KBM-7 (cell line): ENCODE results near the gene SLC22A12.

Experiments
- DNase-seq: peaks from one replicate; pipeline ENCODE4 v3.0.0-alpha.2; 2015
- in situ Hi-C: fragments of 300-500 bp; cut with MboI; formaldehyde crosslinking; loops from 2 replicates; pipeline ENCODE4 v1.14.3; 2020; ENCODE audit warnings: low sequenced_read_pairs, low pct_unique_long_range_greater_than_20kb, mixed read lengths

SLC22A12 gene

DNA sequence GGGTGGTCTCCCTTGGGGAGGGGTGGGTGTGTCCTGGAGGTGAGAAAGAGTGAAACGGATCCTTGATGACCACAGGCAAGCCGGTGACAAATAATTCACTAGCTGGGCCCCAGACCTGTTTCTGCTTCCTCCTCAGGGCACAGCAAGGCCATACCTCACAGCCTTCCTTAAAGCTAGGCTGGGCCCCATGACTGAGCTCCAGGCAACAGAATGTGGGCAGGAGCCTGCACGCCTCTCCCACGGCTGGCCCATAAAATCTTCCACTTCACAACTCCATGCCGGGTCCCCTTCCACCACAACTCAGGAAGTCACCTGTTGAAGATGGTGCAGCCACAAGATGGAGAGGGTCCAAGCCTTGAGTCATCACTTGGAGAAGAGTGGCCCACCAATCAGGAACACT is 23.9 kb downstream of the SLC22A12 start:
- DNase-seq = peak; percentile 24
- in situ Hi-C loops = no loop called here

DNA sequence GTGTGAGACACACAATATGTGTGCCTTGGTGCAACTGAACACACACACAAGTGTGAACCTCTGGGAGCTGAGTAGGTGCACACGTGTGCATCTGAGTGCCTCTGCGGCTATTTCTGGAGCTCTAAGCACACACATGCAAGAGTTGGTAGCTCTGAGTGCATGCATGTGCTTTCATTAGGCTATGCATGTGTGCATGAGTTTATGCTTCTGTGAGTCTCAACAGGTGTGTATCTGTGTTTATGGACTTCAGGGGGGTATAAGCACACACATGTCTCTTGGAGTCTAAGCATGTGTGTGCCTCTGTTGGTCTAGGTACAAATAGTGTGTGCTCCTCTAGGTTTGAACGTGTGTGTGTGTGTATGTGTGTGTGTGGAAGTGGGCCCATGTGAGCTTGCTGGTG is 25.8 kb downstream of the SLC22A12 start:
- no peak for DNase-seq
- in situ Hi-C loops = no loop called here

DNA sequence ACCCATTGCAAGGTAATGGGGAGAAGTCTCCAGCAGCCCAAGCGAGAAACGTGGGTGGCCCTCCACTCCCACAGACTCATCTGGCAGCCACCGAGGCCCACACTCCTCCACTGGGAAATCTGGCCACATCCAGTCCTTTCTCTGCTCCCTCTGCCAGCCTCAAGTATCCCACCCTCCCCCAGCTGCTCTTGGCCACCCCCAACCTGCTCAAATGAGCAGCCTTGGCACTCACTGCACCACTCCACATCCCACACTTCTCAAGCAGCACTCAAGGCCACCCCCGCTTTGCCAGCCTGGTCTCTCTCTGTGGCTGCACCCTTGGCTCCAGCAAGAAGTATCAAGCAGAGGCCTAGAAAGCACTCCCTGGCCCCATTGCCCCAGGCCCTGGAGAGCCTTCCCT is 28.2 kb downstream of the SLC22A12 start:
- no peak for DNase-seq
- in situ Hi-C loops = no loop called here

DNA sequence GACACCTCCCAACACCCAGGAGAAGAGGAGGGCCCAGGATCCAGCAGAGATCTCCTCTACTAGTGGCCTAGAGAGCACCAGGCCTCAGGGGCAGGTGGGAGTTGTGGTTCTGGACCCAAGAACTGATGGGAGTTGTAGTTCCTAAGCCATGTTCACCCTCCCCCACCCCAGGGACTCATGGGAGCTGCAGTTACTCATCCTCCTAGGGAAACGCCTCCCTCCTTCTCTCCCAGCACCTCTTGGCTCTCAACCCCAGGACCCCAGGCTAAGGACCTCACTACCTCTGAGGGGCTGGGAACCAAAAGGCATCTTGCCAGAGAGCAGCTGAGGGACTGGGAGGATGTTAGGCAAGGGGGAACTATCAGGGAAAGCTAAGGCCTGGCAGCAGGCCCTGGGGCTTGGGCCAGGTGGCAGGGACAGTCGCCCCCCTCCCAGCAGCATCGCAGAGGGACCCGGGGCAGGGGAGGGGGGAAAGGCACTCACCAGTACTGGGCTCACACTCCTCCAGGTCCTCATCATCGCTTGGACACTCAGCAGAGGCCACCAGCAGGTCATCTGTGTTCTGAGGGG is 28.9 kb downstream of the SLC22A12 start:
- DNase-seq = no peak
- in situ Hi-C loops = no loop called here

DNA sequence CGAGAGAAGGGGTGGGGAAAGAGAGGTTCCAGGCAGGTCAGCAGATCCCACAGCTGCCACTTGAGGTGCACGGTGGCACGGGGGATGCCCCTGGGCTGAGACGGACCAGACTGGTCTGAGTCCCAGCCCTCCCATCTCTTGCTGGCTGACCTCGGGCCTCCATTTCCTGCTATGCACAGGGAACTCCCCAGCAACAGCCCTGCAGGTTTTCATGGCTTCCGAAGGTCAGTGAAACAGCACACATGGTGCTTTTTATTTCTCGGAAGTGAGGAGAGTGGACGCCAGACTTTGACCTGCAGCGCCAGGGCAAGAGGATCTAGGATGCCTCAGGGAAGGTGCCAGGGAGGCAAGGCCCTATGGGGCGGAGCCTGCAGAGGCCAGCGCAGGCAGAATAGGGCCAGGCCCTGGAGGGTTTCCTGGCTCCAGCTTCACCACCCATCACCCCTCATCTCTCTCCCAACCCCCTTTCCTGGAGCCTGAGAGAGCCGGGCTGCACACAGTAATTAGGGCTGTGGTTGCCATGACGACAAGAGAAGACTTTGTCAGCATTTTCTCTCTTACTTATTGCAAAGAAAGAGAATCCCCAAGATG is 29.5 kb downstream of the SLC22A12 start:
- in situ Hi-C loops = no loop called here
- DNase-seq = no peak

DNA sequence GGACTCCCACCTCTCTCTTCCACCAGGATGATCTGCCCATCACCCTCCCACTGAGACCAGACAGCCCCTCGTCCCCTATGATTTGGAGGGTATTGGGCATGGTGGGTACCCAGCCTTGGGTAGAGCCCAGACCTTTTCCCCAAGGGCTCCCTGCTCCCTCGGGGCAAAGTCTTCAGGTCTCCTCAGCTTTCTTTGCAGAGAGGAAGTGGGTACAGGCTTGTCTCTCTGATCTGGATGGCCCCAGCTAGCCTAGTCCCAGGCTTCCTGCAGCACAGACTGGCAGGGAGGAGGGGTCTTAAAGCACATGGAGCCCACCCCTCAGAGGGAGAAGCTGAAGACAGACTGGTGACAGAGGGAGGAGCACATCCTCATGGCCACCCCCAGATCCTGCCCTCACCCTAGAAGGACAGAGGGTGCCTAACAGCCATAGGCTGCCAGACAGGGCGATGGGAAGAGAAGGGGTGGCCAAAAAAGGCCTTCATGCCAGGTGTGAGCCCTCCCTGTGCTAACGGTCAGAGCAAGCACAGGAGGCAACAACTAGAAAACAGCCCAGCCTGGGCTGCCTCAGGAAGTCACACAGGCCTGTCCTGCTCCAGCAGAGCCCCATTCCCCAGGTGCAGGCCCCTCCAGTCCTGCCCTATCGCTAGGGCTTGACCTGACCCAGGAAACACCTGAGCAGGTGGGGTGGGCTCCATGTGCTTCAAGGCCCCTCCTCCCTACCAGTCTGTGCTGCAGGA is 30.4 kb downstream of the SLC22A12 start:
- DNase-seq = no peak
- in situ Hi-C loops = no loop called here

DNA sequence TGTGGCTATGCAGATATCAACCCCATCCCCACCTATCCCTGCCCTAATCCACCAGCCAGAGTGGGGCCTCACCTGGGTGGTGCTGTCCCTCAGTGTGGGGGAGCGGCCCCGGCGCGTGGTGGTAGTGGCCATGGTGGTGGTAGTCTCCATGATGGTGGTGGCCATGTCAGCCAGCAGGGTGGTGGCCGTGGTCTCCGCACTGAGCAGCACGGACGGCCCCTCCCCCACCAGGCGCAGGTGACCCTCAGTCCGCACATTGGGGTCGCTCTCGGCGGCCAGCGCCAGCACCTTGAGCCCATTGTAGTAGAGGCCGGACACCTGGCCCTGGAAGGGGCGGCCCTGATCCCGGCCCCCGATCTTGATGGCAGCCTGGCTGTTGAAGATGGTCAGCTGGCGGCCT is 31.7 kb downstream of the SLC22A12 start:
- no peak for DNase-seq
- in situ Hi-C loops = no loop called here

DNA sequence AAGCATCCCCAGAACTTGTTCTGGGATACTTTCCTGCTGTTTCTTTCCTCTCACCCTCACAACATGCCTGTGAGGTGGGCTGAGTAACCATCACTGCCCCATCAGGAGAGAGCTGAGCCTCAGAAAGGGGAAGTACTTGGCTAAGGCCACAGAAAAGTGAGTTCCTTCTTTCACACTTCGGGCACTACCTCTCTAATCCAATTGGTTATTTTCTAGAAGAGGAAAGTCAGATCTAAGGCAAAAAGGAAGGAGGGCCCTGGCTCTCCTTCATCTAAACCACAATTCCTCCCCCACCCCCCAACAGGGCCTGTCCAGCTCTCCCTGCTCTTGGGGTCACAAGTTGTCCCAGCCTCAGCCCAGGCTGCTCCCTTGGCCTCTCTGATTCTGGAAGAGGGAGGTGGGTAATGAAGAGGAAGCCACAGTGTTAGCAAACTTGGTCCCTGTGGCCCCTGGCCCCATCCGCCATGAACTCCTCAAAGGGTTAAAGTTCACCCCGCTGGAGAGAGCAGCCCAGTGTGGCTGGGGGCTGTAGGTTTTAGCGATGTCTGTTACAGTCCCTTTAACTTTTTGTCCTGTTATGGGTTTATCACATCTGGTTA is 34.0 kb downstream of the SLC22A12 start:
- peak; percentile 89 for DNase-seq
- in situ Hi-C loops = no loop called here

DNA sequence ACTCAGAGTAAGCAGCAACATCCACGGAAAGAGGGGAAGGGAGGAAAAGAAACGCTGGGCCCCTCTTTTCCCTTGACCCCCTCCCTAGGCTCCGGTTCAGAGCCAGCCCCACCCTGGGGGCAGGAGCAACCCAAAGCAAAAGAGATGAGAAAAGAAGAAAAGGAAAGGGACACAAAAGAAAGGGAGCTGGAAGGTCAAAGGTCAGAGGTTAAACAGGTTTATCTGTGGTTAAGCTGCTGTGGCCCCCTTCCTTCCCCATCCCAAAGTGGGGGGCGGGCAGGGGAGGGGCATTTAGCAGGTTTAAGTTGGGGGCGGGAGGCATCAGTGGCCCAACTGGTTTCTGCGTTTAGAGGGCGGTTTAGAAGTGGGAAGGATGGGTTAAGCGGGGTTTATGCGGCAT is 35.6 kb downstream of the SLC22A12 start:
- DNase-seq = no peak
- in situ Hi-C loops = no loop called here

DNA sequence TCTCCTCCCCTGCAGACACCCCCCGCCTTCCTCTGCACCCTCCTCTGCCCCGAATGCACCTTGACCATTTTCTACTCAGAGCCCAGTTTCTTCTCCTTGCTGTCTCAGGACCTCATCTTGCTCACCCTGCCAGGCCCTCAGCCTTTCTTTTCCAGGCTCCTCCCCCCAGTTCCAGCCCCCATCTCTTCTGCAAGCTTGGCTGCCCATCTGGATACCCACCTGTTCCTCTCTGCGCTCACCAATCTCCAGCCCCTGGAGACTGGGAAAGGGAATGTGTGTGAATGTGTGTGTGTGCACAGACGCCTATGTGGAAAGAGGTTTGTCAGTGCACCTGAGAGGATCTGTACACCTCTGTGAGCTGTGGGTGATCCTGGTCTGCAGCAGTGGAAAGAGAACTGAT is 36.4 kb downstream of the SLC22A12 start:
- in situ Hi-C loops = no loop called here
- DNase-seq = no peak

DNA sequence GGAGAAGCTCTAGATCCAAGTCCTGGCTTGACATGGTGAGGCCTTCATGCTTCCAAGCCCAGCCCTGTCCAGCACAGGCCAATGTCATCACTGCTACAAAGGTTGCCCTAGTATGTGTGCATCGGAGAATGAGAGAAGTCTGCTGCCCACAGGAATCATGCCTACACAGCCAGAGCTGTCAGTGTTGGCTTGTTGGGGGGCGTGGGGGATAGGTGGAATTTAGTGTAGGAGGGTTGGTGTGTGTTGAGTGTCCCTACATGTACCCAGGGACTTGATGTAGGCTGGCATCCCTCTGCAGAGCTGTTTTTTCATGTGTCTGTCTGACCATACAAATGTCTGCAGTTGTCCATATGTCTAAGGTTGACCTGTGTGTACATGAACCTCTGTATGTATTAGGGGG is 37.6 kb downstream of the SLC22A12 start:
- in situ Hi-C loops = no loop called here
- DNase-seq = no peak

DNA sequence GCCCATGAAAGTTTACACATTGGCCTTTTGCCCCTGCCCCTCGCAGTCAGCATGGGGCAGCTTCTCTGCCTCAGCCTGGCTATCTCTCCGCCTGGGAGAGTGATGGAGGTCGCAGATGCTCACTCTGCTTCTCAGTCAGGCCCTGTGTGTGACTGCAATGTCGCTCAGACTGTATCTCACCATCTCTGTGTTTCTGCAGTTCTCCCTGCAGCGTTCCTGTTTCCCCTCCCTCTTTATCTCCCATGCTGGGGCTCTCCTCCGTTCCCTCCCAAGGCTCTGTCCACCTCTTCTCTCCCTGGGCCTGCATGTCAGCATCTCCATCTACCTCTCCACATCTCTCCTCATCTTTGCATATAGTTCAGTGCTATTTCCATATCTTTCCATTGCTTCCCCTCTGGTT is 38.1 kb downstream of the SLC22A12 start:
- DNase-seq = no peak
- in situ Hi-C loops = no loop called here

DNA sequence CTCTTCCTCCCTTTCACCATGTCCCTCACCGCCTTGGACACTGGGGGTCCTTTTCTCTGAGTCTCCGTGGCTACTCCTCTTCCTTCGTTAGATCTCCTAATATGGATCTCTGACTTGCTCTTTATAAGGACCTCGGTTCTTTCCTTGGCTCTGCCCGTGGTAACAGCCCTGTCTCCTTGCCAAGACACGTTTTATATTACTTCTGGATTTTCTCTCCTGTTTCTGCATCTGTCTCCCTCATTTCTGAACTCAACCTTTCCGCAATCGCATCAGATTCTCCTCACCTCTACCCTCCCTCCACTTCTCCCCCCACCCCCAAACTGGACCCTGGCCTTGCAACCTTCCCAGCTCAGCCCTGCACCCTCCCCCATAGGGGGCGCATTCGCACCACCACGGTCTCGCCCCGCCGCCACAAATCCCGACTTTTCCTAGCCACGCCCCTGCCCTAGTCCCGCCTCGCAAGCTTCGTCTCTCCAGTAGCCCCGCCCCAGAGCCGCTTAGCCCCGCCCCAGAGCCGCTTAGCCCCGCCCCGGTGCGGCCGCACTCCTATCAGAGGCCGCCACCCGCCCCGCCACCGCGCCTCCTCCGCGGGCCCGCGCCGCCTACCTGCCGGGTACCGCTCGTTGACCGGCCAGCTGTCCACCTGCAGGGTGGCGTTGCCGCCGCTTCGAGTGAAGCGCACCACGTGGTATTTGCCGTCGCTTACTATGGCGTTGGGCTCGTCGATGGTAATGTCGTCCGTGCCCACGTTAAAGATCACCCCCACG is 39.0 kb downstream of the SLC22A12 start:
- in situ Hi-C loops = no loop called here
- DNase-seq = no peak

DNA sequence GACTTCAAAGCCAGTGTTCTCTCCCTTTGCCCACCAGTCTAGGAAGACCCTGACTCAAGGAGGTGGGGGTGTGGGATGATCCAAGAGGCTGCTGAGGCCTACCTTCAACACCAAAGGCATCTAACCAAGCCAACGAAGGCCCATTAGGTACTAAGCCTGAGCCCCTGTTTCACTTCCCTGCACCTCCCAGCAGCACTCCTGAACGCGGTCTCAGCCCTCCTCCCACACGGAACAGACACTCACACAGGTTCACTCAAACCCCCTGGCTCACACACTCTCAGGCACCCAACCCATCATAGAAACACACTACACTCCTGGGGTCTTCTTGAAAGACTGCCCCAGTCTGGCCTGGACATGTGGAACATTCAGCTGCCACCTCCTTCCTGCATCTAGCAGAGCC is 40.7 kb downstream of the SLC22A12 start:
- no peak for DNase-seq
- in situ Hi-C loops = no loop called here

DNA sequence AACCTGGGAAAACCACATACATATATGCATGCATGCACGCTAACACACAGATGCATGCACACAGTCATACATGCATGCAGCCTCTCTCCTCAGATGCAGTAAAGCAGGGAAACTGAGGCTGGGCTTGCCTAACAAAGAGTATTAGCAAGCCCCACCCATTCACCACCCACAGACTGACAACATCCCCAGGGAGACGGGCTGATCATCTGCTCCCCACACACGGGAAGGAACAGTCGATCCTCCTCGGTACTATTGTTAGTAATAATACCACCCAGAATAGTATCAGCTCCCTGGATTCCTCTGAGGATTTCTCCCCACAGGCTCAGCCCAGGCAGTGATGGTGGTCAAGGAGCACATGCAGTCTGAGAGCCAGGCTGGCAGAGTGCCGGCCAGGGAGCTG is 41.2 kb downstream of the SLC22A12 start:
- no peak for DNase-seq
- in situ Hi-C loops = no loop called here

DNA sequence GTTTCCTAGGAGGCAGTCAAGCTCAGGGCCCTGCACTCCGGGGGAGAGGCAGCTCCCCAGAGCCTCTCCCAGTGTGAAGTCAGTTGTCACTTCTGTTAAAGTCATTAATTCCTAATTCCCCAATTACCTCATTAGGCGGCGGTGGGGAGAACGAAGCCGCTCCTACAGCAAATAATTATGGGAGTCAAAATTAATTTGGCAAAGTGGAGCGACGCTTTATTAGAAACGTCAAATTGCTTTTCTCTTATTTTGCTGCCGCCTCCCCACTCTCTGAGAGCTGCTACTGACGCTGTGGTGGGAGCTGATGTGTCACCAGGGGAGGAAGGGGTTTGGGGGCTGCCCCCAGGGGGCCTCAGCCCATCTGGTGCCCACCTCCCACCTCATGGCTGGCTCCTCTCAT is 41.6 kb downstream of the SLC22A12 start:
- in situ Hi-C loops = no loop called here
- no peak for DNase-seq

DNA sequence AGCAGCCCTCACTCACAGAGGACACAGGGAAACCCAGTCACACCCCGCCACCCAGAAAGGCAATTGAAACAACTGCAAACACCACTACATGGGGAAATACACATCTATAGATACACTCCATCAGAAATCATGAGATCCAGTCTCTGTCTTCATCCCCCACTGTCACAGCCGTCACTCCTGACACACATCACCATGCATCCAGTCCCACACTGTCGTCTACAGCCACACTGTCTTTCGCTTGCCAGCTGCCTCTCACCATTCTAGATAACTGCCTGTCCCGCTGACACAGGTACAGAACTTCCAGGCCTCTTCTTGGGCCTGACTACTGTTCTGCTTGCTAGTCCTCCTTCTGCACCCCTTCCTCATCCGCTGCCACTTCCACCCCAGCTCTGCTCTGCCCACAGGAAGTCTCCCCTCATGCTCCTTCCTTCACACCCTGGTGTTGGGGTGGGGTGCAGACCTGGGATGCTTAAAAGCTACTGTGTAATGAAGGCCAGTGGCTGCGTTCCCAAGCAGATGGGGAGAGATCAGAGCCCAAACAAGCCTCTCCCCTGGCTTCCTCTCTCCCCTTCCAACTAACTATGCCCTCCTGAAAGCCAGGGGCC is 42.6 kb downstream of the SLC22A12 start:
- no peak for DNase-seq
- in situ Hi-C loops = no loop called here

DNA sequence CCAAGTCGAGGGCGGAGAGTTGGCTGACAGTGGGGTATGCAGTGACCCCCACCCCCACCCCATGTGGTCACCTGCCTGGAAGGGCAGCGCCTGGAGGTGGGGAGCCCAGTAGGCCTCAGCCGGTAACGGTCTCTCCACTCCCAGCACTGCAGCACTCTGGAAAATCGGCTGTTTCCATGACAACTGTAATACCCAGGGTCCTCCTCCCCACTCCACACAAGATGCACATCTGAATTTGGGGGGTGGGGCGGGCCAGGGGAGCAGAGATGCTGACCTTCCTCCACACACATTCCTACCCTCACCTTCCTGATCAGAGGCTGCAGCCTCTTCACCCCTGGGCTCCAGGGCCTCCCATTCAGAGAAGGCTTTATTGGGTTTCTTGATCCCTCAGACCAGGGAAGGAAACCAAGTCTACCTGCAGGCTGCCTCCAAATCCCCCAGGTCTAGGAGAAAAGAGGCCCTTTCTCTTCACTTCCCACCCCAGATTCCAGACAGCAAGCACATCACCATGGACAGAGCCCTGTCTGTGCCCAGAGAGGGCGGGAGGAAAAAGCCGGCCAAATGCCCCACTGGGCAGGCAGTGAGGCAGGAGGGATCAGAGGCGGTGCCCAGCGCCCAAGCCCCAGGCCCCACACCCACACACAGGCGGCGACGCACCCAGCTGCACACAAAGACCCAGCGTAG is 46.5 kb downstream of the SLC22A12 start:
- in situ Hi-C loops = no loop called here
- no peak for DNase-seq
